ENCODE measurements around the gene CD200R1L. TPM values are rescaled to one million over a fixed set of nuclear protein-coding genes. Genes with fewer than 3 reads are reported as not detected.

The CD200R1L gene
- total RNA-seq, 2 donors from 2014 or later: not detected

Other genes with a start within 250 kb of the CD200R1L start
- gene CCDC80, start 205.7 kb downstream of the CD200R1L start, total RNA-seq: under 1 TPM in 1 of 2 donors, not detected in 1; 0.47 TPM
- gene CD200R1, start 128.2 kb upstream of the CD200R1L start, total RNA-seq: 1 to 10 TPM; 2.4 to 3.5 TPM
- 10 to 100 TPM; 21.6 to 30.8 TPM for gene GTPBP8, start 144.1 kb upstream of the CD200R1L start, total RNA-seq

Measured in activated naive CD4-positive, alpha-beta T cell treated with anti-CD3 and anti-CD28 coated beads, Interleukin-2, amount 50 U/mL, for 72 hours (primary cell).